AML-193 (cell line): ENCODE measurements around the gene FBXO17.
A peak's percentile ranks its signal among the peaks of the same experiment; 100 is the strongest.

Experiments
- DNase-seq, 2 experiments: peaks; one replicate each; lab custom pipeline; 2025; lab: John Stamatoyannopoulos, UW

The FBXO17 gene

DNA sequence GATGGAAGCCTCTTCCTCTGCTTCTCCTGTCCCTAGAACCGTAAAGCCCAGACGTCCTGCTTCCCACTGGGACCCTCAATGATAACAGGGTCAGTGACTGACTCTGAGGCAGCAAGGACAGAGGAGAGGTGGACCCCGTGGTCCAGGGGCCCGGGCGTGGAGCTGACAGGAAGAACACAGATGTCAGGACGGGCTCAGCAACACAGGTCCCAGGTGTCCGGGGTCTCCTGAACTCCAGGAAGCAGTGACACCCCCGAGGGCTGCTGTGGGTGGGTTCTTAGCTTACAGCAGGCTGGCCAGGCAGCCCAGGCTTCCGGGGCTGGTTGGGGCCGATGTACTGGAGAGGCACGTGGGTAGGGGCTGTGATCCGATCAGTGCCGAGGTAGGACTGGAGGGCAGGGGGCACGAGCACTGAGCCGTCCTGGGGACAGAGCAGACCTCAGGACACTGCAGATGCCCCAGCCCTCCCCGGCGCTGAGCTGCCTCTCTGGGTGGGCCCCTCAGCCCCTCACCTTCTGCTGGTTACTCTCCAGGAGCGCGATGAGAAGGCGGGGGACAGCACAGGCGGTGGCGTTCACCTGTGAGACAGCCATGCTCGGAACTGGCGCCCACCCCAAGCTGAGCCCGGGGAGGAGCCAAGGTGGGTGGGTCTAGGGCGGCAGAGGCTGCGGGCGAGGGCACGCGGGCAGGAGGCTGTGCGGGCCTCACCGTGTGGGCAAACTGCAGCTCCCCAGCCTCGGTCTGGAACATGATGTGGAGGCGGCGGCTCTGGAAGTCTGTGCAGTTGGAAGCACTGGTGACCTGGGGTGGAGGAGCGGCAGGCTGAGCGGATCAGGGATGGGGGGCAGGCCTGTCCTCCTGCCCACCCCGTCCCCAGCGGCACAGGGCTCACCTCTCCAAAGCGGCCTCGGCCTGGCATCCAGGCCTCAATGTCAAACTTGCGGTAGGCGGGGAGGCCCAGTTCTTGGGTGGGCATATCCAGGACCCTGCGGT is 59.9 kb downstream of the FBXO17 start:
- DNase-seq = no peak

DNA sequence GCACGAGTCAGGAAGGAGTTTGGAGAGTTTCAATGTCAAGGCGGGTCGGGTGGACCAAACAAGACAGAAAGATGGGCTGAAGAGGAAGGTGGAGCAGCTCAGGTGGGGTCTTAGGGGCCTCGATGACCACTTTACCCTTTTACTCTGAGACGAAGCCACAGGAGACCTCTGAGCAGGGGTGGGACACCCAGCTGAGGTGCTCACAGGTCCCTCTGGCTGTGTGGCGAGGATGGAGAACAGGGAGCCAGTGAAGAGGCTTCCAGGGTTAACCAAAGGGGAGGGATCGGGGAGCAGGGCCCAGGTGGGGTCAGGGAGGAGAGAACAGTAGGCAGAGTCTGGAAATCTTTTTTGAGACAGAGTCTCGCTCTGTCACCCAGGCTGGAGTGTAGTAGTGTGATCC is 61.6 kb downstream of the FBXO17 start:
- no peak for DNase-seq

DNA sequence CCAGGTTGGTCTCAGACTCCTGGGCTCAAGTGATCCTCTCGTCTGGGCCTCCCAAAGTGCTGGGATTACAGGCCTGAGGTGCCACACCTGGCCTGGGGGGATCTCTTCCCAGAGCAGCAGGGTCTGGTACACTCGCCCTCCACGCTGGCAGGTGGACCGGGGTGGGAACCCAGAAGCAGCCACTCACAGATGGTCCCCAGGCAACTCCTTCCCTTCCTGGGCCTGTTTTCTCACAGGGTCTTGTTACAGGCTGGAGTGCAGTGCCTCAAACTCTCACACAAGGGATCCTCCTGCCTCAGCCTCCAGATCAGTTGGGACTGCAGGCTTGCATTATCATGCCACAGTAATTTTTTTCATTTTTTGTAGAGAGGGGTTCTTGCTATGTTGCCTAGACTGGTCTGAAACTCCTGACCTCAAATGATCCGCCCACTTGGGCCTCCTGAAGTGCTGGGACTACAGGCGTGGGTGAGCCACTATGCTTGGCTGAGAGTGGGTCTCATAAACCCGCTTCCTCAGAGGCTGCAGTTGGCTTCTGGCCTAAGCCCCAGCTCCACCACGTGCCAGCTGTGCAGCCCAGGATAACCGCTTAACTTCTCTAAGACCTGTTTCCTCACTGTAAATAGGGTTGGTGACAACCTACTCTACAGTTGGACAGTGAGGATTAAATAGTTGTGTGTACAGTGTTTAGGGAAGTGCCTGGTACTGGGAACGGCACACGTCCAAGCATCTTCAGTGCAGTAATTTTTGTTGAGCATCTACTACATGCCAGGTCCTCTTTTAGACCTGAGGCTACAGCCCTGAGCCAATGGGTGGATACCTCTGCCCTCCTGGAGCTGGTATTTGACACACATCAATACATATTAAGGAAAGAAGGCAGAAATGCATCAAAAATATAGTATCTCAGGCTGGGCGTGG is 62.7 kb downstream of the FBXO17 start:
- DNase-seq = no peak

DNA sequence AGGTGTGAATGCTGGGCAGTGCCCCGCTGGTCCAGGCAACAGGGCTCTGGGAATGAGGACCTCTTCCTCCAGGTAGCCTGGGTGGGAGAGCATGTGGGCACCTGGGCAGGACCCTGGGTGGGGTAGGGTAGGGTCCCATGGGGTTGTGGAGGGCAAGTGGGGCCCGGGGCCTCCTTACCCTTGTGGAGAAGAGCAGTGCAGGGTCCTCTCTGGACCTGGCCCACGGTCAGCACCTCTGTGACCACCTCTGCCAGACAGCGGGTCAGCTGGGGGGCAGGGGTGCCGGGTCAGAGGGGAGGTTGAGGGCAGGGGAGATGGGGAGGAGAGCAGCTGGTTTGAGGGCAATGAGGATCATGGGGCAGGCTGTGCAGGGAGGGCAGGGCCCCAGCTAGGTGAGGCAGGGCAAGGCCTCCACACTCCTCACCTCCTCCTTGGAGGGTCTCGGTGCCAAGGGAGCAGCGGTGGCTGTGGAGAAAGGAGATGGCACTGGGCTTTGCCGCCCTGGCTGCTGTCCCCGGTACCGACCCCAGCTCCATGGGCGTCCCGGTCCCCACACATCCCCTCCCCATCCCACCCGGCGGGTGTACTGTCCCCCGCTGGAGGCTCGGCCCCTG is 64.0 kb downstream of the FBXO17 start:
- no peak for DNase-seq

DNA sequence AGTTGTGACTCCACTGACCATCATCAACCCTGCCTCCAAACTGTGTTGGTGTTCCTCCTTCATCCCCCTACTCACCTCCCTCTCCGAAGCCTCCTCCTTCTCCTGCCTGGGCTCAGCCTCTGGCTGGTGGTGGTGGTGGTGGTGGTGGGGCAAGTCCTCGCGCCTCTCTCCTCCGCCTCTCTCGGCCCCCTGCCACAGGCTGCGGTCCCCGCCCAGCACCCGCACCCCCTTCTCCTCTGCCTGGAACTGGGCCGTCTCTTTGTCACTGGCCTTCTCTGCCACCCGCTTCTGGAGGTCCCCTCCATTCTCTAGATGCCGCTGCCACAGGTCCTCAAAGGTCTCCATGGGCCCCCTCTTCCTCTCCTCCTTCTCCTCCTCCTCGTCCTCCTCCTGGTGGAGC is 65.1 kb downstream of the FBXO17 start:
- no peak for DNase-seq

DNA sequence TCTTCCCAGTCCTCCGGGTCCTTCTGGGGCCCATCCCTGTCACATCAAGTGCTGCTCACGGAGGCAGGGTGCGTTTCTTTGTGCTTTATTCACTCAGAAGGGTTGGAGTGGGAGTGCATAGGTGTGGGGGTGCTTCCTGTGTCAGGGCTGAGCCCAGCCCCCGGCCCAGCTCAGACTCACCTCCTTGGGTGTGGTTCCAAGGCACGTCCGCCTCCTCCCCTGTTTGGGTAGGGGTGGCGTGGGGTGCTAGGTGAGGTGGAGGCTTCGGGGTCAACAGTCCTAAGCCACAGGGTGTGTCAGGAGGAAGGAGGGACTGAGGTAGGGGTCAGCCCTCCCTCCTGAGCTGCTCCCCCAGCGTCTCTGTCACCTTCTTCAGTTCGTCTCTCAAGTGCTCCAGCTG is 66.6 kb downstream of the FBXO17 start:
- DNase-seq = no peak

DNA sequence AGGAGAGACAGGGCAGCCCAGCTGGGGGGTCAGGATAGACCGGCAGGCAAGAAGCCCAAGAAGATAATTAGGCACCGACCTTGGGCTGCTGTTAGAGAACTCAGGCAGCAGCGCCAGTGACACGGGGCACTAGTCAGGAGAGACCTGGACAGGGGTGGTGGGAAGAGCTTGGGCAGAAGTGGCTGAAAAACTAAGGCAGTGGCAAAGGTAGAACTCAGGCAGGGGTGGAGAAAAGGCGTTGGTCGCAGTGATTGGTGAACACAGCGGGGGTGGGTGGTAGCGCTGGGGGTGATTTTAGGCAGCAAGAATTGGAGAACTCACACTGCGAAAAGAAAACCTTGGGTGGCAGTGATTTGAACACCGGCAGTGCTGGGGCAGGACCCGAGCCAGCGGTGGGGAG is 67.9 kb downstream of the FBXO17 start:
- DNase-seq = no peak

DNA sequence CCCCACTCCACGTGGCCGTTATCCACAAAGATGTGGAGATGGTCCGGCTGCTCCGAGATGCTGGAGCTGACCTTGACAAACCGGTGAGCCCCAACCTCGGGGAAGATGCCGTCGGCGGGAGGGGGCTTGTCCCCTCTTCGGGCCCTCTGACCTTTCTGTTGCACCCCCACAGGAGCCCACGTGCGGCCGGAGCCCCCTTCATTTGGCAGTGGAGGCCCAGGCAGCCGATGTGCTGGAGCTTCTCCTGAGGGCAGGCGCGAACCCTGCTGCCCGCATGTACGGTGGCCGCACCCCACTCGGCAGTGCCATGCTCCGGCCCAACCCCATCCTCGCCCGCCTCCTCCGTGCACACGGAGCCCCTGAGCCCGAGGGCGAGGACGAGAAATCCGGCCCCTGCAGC is 68.3 kb downstream of the FBXO17 start:
- DNase-seq = no peak

DNA sequence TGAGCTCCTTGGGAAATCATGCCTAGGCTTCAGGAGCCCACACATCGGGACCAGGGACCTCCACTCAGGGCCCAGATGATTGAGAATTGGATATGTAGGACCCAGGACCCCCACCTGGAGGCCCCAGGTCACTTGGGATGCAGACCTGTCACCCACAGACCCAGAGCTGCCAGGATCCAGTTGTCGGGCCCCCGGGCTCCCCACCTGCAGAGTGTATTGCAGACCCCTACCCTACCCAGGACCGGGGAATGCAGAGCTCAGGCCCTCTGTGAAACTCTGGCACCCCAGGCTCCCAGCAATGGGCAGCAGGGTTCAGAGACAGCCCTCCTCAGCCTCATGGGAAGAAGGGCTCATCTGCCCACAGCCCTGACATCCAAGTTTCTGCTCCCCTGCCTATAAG is 69.9 kb downstream of the FBXO17 start:
- DNase-seq = no peak

DNA sequence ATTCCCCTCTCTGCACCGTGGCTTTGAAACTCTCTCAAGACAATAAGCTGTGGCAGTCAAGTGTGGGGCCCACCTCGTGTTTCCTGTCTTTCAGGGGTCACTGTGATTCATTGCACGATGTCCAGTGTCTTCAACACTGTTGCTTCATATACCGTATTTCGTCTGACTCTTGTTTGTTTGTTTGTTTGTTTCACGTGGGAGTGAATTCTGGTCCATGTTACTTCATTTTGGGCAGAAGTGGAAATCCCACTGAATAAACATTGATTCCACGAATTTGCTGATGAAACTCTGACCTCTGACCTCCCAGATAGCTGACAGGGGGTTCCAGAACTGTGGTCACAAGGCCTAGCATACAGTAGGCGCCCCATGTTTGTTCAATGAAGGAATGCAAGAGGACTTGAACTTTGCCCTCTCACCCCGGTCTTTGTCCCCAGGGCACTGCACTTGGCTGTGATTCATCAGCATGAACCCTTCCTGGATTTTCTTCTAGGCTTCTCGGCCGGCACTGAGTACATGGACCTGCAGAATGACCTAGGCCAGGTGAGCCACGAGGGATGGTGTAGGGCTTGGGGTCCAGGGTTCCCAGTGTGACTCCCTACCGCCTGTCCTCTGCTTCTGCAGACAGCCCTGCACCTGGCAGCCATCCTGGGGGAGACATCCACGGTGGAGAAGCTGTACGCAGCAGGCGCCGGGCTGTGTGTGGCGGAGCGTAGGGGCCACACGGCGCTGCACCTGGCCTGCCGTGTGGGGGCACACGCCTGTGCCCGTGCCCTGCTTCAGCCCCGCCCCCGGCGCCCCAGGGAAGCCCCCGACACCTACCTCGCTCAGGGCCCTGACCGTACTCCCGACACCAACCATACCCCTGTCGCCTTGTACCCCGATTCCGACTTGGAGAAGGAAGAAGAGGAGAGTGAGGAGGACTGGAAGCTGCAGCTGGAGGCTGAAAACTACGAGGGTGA is 70.7 kb downstream of the FBXO17 start:
- no peak for DNase-seq

DNA sequence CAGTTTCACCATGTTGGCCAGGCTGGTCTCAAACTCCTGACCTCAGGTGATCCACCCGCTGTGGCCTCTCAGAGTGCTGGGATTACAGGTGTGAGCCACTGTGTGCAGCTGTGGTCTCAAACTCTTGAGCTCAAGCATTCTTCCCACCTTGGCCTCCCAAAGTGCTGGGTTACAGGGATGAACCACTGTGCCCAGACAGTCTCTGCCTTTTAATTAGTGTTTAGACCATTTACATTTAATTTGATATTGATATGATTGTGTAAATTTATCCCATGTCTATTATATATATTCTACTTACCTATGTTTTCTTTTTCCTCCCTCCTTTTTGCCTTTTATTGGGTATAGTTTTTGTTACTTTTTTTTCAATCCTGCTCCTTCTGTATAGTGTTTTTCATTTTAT is 73.9 kb downstream of the FBXO17 start:
- no peak for DNase-seq

DNA sequence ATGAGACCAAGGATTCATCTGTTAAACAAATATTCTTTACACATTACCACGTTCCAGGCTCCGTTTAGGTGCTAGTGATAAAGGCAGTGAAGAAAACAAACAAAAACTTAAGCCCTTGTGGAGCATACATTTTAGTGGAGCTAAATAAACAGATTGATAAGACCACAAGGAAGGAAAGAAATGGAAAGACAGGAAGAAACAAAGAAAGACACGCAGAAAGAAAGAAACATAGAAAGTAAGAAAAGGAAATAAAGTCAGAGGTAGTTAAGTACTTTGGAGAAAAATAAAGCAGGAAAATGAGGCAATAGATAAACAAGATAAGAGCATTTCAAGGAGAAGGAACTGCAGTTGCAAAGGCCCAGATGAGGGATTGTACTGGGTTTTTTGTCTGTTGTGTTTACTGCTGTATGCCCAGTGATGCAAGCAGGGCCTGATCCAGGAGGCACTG is 74.8 kb downstream of the FBXO17 start:
- no peak for DNase-seq

DNA sequence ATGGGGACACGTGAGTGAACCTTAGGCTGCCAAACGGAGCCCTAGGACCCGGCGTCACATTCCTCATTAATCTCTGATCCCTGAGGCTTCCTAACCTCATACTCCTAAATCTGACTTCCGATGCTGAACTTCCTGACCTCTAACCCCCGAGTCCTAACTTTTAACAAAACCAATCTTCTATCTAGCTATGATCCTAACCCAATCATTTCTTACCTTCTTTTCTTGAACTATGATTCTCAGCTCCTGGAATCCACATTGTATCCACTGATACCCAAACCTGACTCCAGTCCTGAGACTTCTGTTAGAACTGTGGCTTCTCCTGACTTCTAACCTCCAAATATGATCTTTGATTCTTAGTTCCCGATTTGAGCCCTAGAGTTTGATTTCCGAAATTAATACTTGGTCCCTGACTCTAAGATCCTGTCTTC is 75.3 kb downstream of the FBXO17 start:
- DNase-seq = peak in 1 of 2 experiments; percentile 32

DNA sequence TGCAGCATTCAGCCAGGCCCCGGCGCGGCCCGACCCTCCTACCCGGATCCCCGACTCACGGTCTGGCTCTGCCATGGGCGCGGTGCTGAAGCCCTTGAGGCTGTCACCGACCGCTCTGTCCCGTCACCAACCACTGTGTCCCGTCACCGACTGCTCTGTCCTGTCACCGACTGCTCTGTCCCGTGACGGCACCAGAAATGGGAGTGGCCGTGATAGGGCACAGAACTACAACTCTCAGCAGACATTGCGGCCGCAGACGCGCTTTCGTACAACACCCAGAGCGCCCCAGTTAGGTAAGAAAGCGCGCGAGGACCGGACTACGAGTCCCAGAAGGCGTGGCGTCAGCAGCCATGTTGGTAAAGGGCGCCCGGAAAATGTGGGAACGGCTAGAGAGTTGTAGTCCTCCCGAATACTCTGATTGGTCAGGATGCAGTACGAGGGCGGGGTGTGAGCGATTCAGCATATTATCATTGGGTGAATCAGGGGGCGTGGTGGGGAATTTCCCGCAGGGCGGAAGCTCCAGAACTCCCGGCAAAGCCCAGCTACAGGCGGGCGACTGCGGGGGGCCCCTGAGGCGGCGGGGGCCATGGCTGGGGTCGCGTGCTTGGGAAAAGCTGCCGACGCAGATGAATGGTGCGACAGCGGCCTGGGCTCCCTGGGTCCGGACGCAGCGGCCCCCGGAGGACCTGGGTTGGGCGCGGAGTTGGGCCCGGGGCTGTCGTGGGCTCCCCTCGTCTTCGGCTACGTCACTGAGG is 75.9 kb downstream of the FBXO17 start, which contains the start of the genes NFKBIB and SIRT2:
NFKBIB (plus strand) TSS at position 523 of the 755 bp plus-strand sequence; CDS start at position 587, 64 bp downstream.
SIRT2 (minus strand) TSS at position 172 of the 755 bp plus-strand sequence; CDS start at position 75, 97 bp downstream.
- peak; percentile 100 for DNase-seq

DNA sequence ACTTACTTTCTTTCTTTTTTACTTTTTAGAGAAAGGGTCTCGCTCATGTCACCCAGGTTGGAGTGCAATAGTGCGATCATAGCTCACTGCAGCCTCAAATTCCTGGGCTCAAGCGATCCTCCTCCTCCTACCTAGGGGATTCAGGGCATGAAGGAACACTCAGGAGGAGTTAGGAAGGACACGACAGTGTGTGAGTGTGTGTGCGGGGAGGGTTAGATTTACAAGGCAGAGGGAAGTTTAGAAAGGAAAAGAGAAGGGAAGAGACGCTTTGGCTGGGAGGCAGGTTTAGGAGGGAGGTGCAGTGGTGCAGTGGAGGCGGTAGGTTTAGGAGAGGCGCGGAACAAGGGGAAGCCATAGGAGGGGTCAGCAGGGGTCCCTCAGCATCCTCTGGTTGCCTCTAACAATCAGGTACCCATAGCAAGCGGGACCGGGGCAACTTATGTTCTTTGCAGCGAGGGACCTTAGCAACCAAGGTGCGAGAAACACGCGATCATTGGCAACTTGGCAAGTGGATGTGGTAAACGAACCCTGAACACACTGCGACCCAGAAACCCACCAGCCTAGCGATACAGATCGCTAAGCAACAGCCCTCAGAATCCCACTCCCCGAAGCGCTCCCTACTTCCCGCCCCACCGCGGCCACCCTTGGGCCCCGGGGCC is 76.6 kb downstream of the FBXO17 start:
- no peak for DNase-seq

DNA sequence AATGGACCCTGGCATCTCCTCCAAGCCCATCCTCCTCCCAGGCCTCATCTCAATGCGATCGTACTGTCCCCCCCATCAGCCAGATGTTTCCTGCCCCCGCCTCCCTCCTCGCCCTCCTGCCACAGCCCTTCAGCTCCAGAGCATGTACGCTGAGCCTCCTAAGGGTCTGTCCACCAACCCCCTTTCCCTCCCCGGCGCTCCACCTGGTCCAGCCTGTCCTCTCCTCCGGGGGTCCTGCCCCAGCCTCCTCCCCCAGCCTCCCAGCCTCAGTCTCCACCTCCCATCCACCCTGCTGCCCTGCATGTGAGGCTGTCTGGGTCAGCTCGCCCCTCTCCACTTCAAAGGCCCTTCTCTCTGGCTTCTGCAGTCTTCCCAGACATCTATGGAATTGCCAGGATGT is 80.6 kb downstream of the FBXO17 start:
- DNase-seq = no peak

DNA sequence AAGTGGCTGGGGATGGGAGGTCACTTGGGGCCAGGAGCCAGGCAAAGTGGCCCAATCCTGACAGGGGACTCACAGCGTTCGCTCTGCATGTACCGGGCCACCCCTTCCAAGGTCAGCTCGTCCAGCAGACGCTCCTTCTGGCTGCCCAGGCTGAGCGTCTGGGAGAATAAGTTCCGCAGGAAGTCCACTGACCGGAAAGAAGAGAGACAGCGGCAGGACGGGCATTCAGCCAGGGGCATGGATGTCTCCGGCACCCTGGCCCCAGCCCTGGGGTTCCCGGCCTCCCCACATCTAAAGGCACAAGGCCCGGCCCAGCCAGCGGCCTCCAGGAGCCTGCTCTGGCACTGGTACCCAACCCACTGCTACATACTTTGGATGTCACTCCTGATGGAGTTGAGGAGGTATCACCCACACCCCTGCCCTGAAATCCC is 82.2 kb downstream of the FBXO17 start:
- DNase-seq = no peak

DNA sequence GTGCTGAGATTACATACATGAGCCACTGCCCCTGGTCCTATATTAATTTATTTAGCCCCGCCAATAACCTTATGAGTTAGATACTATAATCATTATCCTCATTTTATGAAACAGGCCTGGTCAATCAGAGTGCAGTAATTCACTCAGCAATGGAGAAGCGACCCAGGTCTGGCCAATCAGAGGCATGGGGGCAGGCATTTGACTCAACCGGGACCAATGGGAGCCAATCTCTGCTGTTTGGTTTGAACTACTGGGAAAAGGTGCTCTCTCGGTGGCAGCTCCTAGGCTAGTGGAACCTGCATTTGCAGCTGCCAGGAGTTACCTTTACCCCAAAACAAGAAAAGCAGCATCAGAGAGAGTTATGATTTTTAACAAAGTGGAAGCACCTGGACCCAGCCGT is 82.7 kb downstream of the FBXO17 start:
- DNase-seq = no peak

DNA sequence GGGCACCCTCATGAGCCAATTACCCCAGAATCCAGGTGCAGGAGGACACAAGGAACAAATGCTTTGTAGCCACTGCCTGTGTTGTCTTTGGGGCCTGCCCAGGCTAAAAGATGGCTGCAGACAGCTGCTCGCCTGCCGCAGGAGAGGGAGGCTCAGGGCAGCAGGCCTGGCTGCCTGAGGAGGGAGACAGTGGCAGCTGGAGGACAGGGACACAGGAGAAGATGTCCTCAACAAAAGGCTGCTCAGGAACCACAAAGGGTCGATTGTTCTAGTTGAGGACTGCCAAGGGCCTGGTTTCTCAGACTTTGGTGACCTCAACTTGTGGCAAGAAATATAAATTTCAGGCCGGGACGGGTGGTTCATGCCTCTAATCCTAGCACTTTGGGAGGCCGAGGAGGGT is 83.8 kb downstream of the FBXO17 start:
- no peak for DNase-seq
